NCI-H2227 (cell line): Measurements from ENCODE around the gene C13orf46.

Experiments used
- DNase-seq: peaks from one replicate; lab custom pipeline; 2025; ENCODE audit not compliant: unreplicated experiment; lab: John Stamatoyannopoulos, UW

Gene C13orf46

DNA sequence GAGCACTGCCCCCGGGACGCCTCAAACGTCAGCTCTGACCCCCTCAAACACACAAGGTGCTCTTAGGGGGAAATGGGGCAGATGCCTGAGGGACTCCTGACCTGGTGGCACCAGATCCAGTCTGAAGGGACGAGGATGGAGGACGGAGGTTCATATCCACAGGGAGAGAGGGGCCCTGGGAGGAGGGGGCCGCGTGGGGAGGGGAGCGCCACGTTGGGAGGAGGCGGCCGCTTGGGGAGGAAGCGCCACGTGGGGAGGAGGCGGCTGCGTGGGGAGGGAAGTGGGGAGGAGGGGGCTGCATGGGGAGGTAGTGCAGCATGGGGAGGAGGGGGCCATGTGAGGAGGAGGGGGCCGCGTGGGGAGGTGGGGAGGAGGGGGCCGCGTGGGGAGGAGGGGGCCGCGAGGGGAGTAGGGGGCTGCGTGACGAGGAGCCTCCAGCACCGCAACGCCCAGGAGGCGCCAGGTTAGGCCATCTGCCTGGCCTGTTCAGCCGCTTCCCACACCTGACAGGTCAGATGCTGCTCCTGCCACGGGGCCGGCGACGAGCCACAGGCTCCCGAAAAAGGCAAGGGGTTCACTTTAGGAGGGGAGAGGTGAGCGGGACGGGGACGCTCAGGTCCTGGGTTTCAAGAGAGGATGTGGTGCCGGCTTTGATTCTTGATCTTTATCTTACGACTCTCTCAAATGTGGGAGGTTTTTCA is 36.7 kb upstream of the C13orf46 start:
- no peak for DNase-seq

DNA sequence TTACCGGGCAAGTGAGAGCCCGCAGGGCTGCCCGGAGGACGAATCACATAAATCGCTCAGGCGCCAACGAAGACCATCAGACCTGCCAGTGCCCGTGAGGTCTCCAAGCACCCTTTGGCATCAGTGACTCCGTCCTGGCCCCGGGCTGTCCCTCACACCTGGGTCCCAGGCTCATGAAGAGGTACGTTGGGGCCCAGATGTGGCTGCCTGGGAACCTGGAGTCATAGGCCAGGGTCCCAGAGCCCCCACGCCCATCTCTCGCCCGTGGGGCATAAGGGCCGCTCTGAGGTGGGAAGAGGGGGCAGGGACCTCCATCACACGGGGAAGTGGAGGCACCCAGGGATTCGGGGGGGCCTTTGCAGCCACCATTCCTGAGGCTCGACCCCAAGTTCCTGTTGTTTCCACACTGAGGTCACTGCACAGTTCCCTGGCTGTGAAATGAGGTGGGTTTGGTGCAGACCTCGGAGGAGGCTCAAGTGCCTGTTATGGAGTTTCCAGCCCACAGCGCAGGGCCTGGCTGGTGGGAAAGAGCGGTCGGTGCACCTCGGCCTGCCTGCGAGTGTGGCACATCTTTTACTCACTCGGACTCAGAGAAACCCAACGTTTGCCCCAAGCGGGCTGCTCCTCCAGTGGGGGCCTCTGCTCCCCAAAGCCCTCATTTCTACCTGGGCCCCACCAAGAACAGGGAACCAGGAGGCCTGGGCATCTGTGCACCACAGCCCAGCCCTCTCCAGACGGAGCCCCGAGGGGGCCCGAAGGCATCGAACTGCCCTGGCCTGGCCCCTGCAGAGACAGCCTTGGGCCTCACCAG is 35.9 kb upstream of the C13orf46 start:
- no peak for DNase-seq

DNA sequence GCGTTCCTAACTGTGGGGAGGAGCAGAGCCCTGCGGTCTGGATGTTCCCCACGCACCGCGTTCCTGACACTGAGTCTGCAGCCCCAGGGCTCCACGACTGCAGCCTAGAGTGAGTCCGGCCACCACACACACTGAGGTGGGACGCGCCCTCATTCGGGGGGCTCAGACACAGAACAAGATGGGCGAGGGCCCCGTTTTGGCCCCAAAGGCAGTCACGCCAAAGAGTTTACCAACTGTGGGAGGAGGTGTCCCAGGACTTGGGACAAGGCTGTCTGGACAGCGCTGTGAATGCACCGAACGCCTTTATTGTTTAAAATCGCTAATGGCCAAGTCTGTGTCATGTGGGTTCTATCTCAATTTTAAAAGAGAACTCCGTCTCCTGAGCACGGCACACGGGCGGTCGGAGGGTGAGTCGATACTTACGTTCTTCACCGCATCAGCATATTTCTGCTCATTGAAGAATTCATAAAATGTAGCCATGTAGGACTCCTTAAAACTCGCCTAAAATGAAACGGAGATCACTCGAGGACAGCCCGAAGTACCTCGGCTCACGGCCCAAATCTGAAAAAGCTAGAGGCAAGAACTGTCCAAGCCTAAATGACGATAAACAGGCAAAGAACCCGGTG is 35.2 kb upstream of the C13orf46 start:
- DNase-seq, result no peak

DNA sequence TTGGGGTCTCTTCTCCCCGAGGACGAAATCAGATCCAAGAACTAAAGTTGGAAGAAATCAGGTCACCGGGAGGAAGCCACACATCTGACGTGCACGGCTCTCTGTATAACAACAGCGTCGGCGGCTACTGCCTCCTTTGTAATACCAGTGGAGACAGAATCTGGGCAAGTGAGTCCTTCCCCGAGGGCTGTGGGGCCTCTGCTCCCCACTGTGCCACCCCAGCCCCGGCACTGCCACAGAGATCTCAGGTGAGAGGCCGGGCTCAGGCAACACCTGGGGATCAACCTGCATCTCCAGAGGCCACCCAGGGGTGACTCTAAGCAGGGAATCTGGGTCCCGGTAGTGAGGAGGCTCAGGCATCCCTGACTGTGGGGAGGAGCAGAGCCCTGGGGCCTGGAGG is 33.7 kb upstream of the C13orf46 start:
- no peak for DNase-seq

DNA sequence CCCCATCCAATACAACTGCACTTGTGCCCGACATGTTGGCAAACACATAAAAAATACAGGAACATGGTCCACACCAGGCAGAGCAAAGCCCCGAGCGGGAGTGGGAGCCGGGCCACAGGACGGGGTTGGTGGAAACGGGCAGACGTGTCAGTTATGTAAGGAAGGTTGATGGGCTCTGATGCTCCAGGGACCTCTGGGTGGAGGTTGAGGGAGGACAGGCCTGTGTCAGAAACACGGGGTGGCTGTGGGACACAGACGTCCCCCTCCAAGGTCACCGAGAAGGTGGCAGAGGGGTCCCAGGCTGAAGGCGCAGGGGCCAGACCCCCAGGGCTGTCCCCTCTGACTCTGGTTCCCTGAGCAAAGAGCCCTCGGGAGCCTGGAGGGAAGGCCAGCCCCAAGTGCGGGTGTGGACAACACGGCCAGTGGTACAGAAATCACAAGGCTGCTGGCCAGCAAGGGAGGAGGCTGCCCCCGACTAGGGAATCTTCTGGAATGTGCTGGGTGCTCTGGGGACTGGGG is 31.4 kb upstream of the C13orf46 start:
- DNase-seq, result no peak

DNA sequence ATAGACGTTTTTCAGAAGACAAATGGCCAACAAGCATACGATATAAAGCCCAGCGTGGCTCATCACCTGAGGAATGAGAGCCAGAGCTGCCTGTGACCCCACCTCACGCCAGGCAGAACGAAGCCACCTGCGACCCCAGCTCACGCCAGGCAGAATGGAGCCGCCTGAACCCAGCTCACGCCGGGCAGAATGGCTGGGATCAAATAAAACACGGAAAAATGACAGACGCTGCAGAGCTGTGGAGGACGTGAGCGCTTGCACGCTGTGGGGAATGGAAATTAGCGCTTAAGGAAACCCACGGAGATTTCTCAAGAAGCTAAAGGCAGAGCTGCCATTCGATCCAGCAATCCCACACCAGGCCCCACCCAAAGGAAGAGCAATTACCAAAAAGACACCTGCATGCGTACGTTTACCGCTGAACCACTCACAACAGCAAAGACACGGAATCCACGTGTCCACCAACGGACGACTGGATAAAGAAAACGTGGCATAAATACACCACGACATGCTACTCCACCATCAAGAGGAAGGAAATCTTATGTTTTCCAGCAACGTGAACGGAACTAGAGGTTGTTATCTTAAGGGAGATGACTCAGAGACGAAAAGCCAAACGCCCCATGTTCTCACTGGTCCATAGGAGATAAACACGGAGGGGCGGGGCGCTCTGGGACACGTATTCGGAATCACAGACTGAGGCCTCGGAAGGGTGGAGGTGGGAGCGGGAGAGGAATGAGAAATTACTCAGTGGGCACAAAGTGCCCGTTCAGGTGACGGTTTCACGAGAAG is 30.7 kb upstream of the C13orf46 start:
- DNase-seq, result no peak

DNA sequence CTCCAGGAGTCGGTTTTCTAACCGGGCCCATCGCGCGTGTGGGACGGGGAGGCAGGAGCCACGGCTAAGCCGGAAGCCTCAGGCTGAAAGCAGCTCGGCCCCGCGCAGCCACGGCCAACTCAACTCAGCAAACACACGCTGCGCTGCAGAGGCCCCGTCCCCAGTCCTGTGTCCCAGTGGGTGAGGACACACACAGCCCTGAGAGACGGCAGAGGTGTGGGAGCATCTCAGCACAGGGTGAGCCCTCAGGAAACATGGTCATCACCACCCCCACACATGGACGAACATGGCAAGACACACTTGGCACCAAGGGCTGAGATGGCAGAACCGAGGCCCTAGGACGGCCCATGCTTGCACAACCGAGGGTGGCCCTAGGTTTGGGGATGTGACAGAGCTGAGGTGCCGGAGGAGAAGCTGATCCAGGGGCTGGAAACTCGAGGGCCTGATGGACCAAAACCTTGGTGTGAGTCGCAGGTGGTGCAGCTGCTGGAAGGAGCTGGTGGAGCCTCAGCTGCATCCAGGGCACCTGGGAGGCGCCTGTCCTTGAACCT is 29.0 kb upstream of the C13orf46 start:
- no peak for DNase-seq

DNA sequence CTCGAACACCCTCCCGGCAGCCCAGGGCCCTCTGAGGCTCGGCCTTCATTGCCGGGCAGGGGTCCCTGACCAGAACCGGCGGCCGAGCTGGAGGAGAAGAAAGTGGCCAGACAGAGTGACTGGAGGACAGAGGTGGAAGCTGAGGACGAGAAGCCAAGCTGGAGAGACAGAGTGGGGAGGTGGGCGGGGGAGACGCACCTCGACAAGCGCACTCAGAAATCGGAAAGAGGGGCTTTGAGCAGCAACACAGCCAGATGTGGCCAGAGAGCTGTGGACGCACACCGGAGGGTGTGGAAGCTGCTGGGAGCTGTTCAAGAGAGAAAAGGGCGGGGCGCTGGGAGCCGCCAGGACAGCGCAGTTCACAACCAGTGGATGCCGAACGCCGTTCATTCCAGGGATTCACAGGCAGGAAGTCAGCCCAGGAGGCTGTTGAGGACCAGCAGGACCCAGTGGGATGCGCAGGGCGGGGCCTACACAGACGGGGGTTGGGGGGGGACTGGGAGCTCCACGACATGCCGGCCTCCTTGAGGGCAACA is 28.2 kb upstream of the C13orf46 start:
- no peak for DNase-seq

DNA sequence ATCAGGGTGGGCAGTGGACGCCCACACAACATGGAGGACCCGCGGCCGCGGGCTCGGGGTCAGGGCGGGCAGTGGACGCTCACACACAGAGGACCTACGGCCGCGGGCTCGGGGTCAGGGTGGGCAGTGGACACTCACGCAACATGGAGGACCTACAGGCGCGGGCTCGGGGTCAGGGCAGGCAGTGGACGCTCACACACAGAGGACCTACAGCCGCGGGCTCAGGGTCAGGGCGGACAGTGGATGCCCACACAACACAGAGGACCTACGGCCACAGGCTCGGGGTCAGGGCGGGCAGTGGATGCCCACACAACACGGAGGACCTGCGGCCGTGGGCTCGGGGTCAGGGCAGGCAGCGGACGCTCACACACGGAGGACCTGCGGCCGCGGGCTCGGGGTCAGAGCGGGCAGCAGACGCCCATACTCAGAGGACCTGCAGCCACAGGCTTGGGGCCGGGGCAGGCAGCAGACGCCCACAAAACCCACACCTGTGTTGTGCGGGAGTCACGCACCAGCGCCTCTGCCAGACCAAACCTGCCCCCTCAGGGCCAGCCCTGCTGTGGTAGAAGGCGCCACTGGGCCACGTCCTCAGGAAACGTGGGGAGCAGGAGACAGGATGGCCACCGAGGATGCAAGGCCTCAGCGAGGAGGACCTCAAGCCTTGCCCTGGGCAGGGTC is 27.6 kb upstream of the C13orf46 start:
- DNase-seq, result no peak

GRCh38 chr13:114000151-114001040 is 26.5 kb upstream of the C13orf46 start:
- DNase-seq, result no peak

DNA sequence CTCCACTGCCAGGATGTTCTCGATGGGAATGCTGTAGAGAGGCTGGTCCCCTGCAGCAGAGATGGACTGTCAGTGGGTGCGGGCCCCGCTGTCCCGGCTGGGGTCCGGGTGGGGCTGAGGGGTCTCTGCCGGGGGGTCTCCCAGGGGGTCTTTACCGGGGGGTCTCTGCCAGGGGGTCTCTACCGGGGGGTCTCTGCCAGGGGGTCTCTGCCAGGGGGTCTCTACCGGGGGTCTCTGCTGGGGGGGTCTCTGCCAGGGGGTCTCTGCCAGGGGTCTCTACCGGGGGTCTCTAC is 25.7 kb upstream of the C13orf46 start:
- no peak for DNase-seq

DNA sequence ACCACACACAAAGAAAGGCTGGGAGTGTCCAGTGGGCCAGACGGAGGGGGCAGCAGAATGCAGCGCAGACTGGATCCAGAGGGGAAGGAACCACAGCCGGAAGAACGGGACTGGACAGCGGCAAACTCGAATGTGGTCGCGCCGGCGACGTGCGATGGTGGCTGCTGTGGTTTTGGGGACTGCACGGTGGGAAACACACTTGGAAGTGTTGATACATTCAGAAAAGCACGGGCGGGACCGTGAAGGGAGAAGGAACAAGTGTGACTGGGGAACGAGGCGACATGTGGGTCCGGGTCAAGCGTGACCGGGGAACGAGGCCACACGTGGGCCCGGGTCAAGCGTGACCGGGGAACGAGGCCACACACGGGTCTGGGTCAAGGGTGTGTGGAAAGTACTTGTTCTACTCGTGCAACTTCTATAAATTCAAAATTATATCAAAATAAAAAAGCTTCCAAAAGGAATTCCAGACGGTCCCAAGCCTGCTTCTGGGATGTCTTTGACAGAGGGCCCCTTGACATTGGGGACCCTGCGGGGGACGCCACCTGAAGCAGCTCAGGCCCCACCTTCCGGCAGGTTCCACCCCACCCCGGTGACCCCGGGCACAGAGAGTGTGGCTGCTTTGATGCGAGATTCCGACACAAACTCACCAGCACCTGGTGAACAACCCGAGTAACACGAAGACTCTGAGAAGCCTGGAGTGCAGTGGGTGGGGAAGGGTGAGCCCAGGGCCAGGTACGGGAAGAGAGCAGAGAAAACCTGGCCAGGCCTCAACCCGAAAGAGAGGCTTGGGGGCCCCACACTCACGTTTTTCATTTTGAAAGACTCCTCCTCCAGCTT is 25.1 kb upstream of the C13orf46 start:
- DNase-seq, result no peak

DNA sequence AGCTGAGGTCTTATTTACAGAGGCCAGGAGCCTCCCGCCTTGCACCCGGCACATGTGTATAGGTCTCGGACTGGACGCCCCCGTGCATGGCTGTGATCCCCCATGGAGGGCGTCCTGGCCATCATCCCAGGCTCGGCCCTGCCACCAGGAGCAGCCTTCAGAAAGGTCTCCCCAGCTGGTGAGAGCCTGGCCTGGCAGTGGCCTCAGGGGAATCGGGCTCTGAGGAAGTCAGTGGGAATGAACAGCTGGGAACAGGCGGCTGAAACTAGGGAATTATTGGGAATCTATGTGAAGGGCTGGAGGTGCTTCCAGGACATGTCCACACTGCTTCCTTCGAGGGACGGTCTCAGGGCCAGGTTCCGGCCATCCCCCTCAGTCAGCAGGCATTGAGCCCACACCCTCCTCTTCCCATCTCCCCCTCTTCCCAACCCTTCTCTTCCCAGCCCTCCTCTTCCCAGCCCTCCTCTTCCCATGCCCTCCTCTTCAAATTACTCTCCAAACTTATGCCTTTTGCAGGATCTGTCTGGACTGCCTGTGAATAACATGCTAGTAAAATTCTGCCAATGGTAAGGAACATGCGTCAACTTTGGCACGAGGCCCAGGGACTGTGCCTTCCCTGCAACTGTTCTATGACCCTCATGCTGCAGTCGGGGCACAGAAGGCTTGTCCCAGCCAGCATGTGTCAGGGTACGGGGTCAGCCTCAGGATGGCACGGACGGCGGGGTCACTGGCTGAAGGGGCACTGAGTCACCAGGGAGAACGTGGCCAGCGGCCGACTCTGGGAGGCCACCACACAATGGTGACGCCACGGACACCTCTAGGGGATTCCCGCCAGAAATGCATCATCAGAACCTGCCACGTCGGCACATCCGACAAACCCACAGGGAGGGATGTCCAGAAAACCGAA is 24.2 kb upstream of the C13orf46 start:
- DNase-seq, result no peak

- no peak for DNase-seq
These were observed 23.3 kb upstream of the C13orf46 start for GRCh38 chr13:113996912-113997745.

DNA sequence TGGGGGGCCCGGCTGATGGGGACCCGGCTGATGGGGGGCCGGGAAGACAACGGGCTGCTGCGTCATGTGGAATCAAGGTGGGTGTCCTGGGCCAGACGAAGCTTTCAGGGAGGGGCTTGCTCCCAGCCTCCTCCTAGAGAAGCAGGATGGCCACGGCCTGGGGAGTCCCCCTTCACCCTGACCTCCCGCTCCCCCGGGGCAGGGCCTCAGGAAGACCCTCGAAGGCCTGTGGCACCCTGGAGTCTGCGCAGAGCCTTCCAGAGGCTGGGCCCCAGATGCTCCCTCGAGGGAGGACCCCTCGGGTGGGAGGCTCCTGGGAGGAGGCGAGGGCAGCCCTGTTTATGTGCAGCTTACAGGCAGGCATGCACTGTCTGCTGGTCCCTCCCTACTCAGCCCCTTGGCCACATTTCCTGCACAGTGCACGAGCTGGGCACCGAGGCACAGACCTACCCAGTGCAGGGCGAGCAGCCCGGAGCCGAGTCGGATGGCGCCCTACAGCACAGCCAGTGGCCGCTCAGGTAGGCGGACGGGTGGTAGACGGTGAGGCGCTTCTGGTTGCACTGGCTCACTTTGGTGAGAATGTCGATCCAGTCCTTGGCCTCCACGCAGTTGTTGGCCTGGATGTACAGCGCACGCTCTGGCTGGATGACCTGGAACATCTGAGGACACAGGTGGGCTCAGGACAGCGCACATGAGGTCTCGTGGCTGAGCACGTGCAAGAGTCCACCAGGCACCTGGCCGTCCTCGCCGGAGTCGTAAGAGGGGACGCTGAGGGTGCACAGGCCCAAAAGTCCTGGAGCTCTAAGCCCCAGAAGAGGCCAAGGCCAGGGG is 22.4 kb upstream of the C13orf46 start:
- no peak for DNase-seq
